ENCODE data around the gene MOB1B. TPM values are rescaled to one million over a fixed set of nuclear protein-coding genes. Genes with fewer than 3 reads are reported as not detected.

Gene MOB1B
- total RNA-seq, 1 donor: 14.1 TPM

- Histone ChIP-seq H3K4me3 (ENCODE audit: insufficient read depth, low read length) (no peak overlapping the region), H2AFZ (ENCODE audit: low read length) (no peak overlapping the region), H3K4me1 (ENCODE audit: insufficient read depth, low read length) (peaks cover 15% of the 10 kb centered on the region), H3K27ac (ENCODE audit: low read depth, low read length) (no peak overlapping the region), H3K4me2 (ENCODE audit: insufficient read depth, low read length) (peak overlapping the region; percentile 36), H3K36me3 (ENCODE audit: insufficient read depth, low read length) (no peaks in the 10 kb centered on the region), H3K79me2 (ENCODE audit: insufficient read depth, low read length) (peaks cover 66% of the 10 kb centered on the region), H3K9me3 (ENCODE audit: low read depth, low read length) (no peaks in the 10 kb centered on the region), H3K27me3 (ENCODE audit: insufficient read depth, low read length) (no peaks in the 10 kb centered on the region), H4K20me1 (ENCODE audit: insufficient read depth, low read length) (no peaks in the 10 kb centered on the region)
- TF ChIP-seq CTCF (IDR thresholded peaks at IDR 0.05; ENCODE audit: extremely low read depth, low read depth, low read length): no peak
- peak; percentile 30 for DNase-seq (ENCODE audit: insufficient read length, low spot score, missing footprints)
Measured at GRCh38 chr4:70954032-70954431, 51.9 kb downstream of the MOB1B start.

- no peak for DNase-seq (ENCODE audit: insufficient read length, low spot score, missing footprints)
- Histone ChIP-seq H3K36me3 (ENCODE audit: insufficient read depth, low read length) (peaks cover 10% of the 10 kb centered on the region), H3K79me2 (ENCODE audit: insufficient read depth, low read length) (peaks cover 47% of the 10 kb centered on the region), H3K9me3 (ENCODE audit: low read depth, low read length) (no peaks in the 10 kb centered on the region), H3K4me2 (ENCODE audit: insufficient read depth, low read length) (no peak overlapping the region), H3K4me3 (ENCODE audit: insufficient read depth, low read length) (no peak overlapping the region), H3K27ac (ENCODE audit: low read depth, low read length) (peak overlapping the region; percentile 22), H4K20me1 (ENCODE audit: insufficient read depth, low read length) (no peaks in the 10 kb centered on the region), H3K27me3 (ENCODE audit: insufficient read depth, low read length) (no peaks in the 10 kb centered on the region), H2AFZ (ENCODE audit: low read length) (no peak overlapping the region), H3K4me1 (ENCODE audit: insufficient read depth, low read length) (peaks cover 22% of the 10 kb centered on the region)
- TF ChIP-seq CTCF (IDR thresholded peaks at IDR 0.05; ENCODE audit: extremely low read depth, low read depth, low read length): no peak
Measured at GRCh38 chr4:70956549-70957210, 54.5 kb downstream of the MOB1B start.

GRCh38 chr4:70958681-70959080 lies 56.5 kb downstream of the MOB1B start:
- Histone ChIP-seq H3K4me2 (ENCODE audit: insufficient read depth, low read length) (peak overlapping the region; percentile 55), H2AFZ (ENCODE audit: low read length) (no peak overlapping the region)

More at GRCh38 chr4:70958681-70959080, 56.5 kb downstream of the MOB1B start:
- H4K20me1 ChIP-seq (ENCODE audit: insufficient read depth, low read length): no peaks in the 10 kb centered on the region
- H3K27me3 ChIP-seq (ENCODE audit: insufficient read depth, low read length): no peaks in the 10 kb centered on the region
- H3K9me3 ChIP-seq (ENCODE audit: low read depth, low read length): no peaks in the 10 kb centered on the region
- H3K27ac ChIP-seq (ENCODE audit: low read depth, low read length): peak overlapping the region; percentile 86
- no peak overlapping the region for H3K4me3 ChIP-seq (ENCODE audit: insufficient read depth, low read length)
- DNase-seq (ENCODE audit: insufficient read length, low spot score, missing footprints): peak; percentile 89
- H3K36me3 ChIP-seq (ENCODE audit: insufficient read depth, low read length): peaks cover 19% of the 10 kb centered on the region
- no peak for TF ChIP-seq CTCF (IDR thresholded peaks at IDR 0.05; ENCODE audit: extremely low read depth, low read depth, low read length)
- peaks cover 36% of the 10 kb centered on the region for H3K79me2 ChIP-seq (ENCODE audit: insufficient read depth, low read length)
- peaks cover 19% of the 10 kb centered on the region for H3K4me1 ChIP-seq (ENCODE audit: insufficient read depth, low read length)

Measured in osteoblast (primary cell).